BJ (cell line): ENCODE data around the gene P2RY14. TPM values are rescaled to one million over a fixed set of nuclear protein-coding genes. Genes with fewer than 3 reads are reported as not detected.

Experiments
- CTCF ChIA-PET: fragments of 350-600 bp; formaldehyde crosslinking; extraction: SDS; loops from one replicate; lab custom pipeline; 2021; ENCODE audit warnings: antibody characterized with exemption, inconsistent platforms; lab: Yijun Ruan, JAX
- POLR2A ChIA-PET: fragments of 300-600 bp; sonication (Branson Sonifier 250); formaldehyde crosslinking; extraction: SDS; loops from one replicate; lab custom pipeline; 2021; ENCODE audit warnings: antibody characterized with exemption; lab: Charles Lee
- DNase-seq: peaks from one replicate; pipeline ENCODE4 v3.0.0-alpha.2; 2011; ENCODE audit warnings: low read depth
- H3K27me3 ChIP-seq: 2 replicates; pipeline ENCODE4 v1.6.0; 2011; ENCODE audit warnings: low read length; ENCODE audit not compliant: control insufficient read depth, insufficient read depth
- H3K36me3 ChIP-seq: 2 replicates; pipeline ENCODE4 v1.5.1; 2011; ENCODE audit warnings: low read length; ENCODE audit not compliant: control insufficient read depth, insufficient read depth
- H3K4me3 ChIP-seq: 2 replicates; pipeline ENCODE4 v1.5.1; 2011; ENCODE audit warnings: low read depth, mild to moderate bottlenecking, control low read depth, low read length
- CTCF ChIP-seq: IDR thresholded peaks from 2 replicates; pipeline ENCODE4 v1.5.1; 2011; ENCODE audit warnings: low read depth, mild to moderate bottlenecking, control low read depth, inconsistent platforms, low read length, moderate library complexity; ENCODE audit not compliant: insufficient read depth
- polyA plus RNA-seq: library from polyadenylated mRNA; depleted of rRNA; stranded (reverse); fragments of >200 nt; gene quantifications from 2 replicates; pipeline ENCODE4 v1.2.3, GENCODE V29; 2011

The P2RY14 gene
- polyA plus RNA-seq, 1 experiment, result not detected

GRCh38 chr3:151297429-151297828, 19.1 kb upstream of the P2RY14 start:
- Histone ChIP-seq H3K36me3 (no peaks in the 10 kb centered on the region), H3K27me3 (peaks cover 2% of the 10 kb centered on the region; the same call in 1 of the 2 replicates), H3K4me3 (no peak overlapping the region)
- DNase-seq, result no peak
- ChIA-PET CTCF (interaction anchor here (1.0 to 3.4 kb wide), 3 partner anchors 10 to 29 kb away, joined by 3 to 10 read pairs (median 3); no protein-coding TSS in a partner anchor), POLR2A (no interaction called here)
- TF ChIP-seq CTCF, result no peak

- CTCF ChIA-PET, result no interaction called here
- POLR2A ChIA-PET, result no interaction called here
- no peaks in the 10 kb centered on the region for H3K36me3 ChIP-seq
- no peak for TF ChIP-seq CTCF
- no peak overlapping the region for H3K4me3 ChIP-seq
- peaks cover 2% of the 10 kb centered on the region; the same call in 1 of the 2 replicates for H3K27me3 ChIP-seq
- no peak for DNase-seq
Measured at GRCh38 chr3:151296226-151296625, 17.9 kb upstream of the P2RY14 start.

- Histone ChIP-seq H3K27me3 (no peaks in the 10 kb centered on the region), H3K36me3 (no peaks in the 10 kb centered on the region), H3K4me3 (no peak overlapping the region)
- TF ChIP-seq CTCF, result no peak
- ChIA-PET CTCF (interaction anchor here (1.0 to 1.9 kb wide), 7 partner anchors 25 to 546 kb away, joined by 3 to 8 read pairs (median 4); no protein-coding TSS in a partner anchor), POLR2A (no interaction called here)
- no peak for DNase-seq
Measured at GRCh38 chr3:151293127-151293526, 14.8 kb upstream of the P2RY14 start.

GRCh38 chr3:151290673-151291072, 12.3 kb upstream of the P2RY14 start:
- H3K27me3 ChIP-seq, result no peaks in the 10 kb centered on the region
- TF ChIP-seq CTCF, result peak; percentile 58
- H3K4me3 ChIP-seq, result no peak overlapping the region
- H3K36me3 ChIP-seq, result no peaks in the 10 kb centered on the region
- no peak for DNase-seq
- CTCF ChIA-PET, result interaction anchor here (1.0 to 1.1 kb wide), 2 partner anchors 14 to 38 kb away, joined by 3 read pairs; no protein-coding TSS in a partner anchor
- POLR2A ChIA-PET, result no interaction called here

- CTCF ChIA-PET, result interaction anchor here (0.6 to 6.6 kb wide), 9 partner anchors 12 to 615 kb away, joined by 3 to 60 read pairs (median 4); no protein-coding TSS in a partner anchor
- no peaks in the 10 kb centered on the region for H3K36me3 ChIP-seq
- DNase-seq, result no peak
- no peaks in the 10 kb centered on the region for H3K27me3 ChIP-seq
- POLR2A ChIA-PET, result no interaction called here
- no peak overlapping the region for H3K4me3 ChIP-seq
- TF ChIP-seq CTCF, result no peak
Measured at GRCh38 chr3:151289445-151289844, 11.1 kb upstream of the P2RY14 start.
